ENCODE results near the gene CLECL1. TPM values are rescaled to one million over a fixed set of nuclear protein-coding genes. Genes with fewer than 3 reads are reported as not detected.

Gene CLECL1
- total and polyA plus RNA-seq, 9 of the 15 experiments (the other 6 are each of a cell fraction or from before 2014, with no cell fraction given), result 0.13 to 0.25 TPM; not detected in 7

DNA sequence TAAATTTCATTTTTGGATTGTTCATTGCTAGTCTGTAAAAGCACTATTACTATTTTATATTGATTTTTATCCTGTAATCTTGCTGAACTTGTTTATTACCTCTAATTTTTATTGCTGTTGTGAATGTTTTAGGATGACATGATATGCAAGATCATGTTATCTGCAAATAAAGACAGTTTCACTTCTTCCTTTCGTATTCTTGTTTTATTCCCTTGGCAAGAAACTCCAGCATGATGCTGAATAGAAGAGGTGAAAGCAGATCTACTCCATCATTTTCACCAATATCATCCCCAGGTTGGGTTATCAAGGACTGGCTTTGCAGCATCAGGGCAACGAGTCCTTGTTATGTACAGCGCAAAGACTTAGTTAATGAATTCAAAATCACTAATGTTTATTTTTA lies 2.7 kb upstream of the CLECL1 start:
- Histone ChIP-seq H4K20me1 (replicated peaks; ENCODE audit: control insufficient read depth, insufficient read depth, low read length) (no peaks in the 10 kb centered on the region), H3K36me3 (ENCODE audit: control insufficient read depth, insufficient read depth, low read length) (no peaks in the 10 kb centered on the region), H3K4me1 (replicated peaks in 1 of 2; ENCODE audit: control insufficient read depth in 2 of 2, insufficient read depth in 2 of 2, low read length in 2 of 2) (peaks cover 3 to 8% of the 10 kb centered on the region in 2 experiments; a peak in 4 of 5 replicates), H3K9me1 (ENCODE audit: control insufficient read depth, insufficient read depth, low read length) (no peaks in the 10 kb centered on the region), H3K4me3 (no peak overlapping the region), H3K4me2 (ENCODE audit: insufficient read depth, low read length) (no peak overlapping the region), H3K27ac (ENCODE audit: extremely low read depth, low read depth, low read length) (no peak overlapping the region), H3K27me3 (ENCODE audit: control insufficient read depth in 2 of 2, insufficient read depth in 2 of 2, low read length in 2 of 2) (no peaks in the 10 kb centered on the region), H3K79me2 (ENCODE audit: control insufficient read depth, insufficient read depth, low read length) (no peaks in the 10 kb centered on the region), H2AFZ (ENCODE audit: low read depth, low read length) (no peak overlapping the region), H3K9ac (ENCODE audit: insufficient read depth in 1 of 2, low read depth in 2 of 2, low read length in 2 of 2) (no peak overlapping the region), H3K9me3 (replicated peaks; ENCODE audit: control insufficient read depth, insufficient read depth, low read depth, low read length) (no peaks in the 10 kb centered on the region; the same call in 1 of the 2 replicates)
- DNase-seq (ENCODE audit: extremely low read depth in 1 of 4, low spot score in 3 of 4), result no peak
- no peak for FAIRE-seq
- in situ Hi-C loops (cut with MboI) (no loop called here), intact Hi-C loops (cut with micrococcal nuclease) (no loop called here)
- TF ChIP-seq C11orf30 (IDR thresholded peaks at IDR 0.05; ENCODE audit: low read depth) (no peak), ARNT (IDR thresholded peaks at IDR 0.05) (no peak), MED1 (CRISPR knock-in tag; IDR thresholded peaks at IDR 0.05; ENCODE audit: borderline replicate concordance) (no peak), POLR3A (IDR thresholded peaks at IDR 0.05; ENCODE audit: borderline replicate concordance, extremely low read depth, insufficient read depth, insufficient read length) (no peak), ETS2 (tag; IDR thresholded peaks at IDR 0.05; ENCODE audit: borderline replicate concordance, poor library complexity, severe bottlenecking) (no peak), RAD51 (IDR thresholded peaks at IDR 0.05; ENCODE audit: borderline replicate concordance, low read depth) (no peak), PPARD (CRISPR knock-in tag; IDR thresholded peaks at IDR 0.05) (no peak), BRD9 (IDR thresholded peaks at IDR 0.05; ENCODE audit: low read depth, partially characterized antibody) (no peak), FOS (IDR thresholded peaks at IDR 0.05; ENCODE audit: extremely low read depth, insufficient read length) (no peak), STAT5B (CRISPR knock-in tag; IDR thresholded peaks at IDR 0.05) (no peak), NR2F6 (CRISPR knock-in tag; IDR thresholded peaks at IDR 0.05) (no peak), ZNF212 (CRISPR knock-in tag; IDR thresholded peaks at IDR 0.05) (no peak)
- TF ChIP-seq, protein P1, sequence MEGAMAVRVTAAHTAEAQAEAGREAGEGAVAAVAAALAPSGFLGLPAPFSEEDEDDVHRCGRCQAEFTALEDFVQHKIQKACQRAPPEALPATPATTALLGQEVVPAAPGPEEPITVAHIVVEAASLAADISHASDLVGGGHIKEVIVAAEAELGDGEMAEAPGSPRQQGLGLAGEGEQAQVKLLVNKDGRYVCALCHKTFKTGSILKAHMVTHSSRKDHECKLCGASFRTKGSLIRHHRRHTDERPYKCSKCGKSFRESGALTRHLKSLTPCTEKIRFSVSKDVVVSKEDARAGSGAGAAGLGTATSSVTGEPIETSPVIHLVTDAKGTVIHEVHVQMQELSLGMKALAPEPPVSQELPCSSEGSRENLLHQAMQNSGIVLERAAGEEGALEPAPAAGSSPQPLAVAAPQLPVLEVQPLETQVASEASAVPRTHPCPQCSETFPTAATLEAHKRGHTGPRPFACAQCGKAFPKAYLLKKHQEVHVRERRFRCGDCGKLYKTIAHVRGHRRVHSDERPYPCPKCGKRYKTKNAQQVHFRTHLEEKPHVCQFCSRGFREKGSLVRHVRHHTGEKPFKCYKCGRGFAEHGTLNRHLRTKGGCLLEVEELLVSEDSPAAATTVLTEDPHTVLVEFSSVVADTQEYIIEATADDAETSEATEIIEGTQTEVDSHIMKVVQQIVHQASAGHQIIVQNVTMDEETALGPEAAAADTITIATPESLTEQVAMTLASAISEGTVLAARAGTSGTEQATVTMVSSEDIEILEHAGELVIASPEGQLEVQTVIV (CRISPR knock-in tag; IDR thresholded peaks at IDR 0.05; ENCODE audit: borderline replicate concordance), result no peak
- TF ChIP-seq, protein P2, sequence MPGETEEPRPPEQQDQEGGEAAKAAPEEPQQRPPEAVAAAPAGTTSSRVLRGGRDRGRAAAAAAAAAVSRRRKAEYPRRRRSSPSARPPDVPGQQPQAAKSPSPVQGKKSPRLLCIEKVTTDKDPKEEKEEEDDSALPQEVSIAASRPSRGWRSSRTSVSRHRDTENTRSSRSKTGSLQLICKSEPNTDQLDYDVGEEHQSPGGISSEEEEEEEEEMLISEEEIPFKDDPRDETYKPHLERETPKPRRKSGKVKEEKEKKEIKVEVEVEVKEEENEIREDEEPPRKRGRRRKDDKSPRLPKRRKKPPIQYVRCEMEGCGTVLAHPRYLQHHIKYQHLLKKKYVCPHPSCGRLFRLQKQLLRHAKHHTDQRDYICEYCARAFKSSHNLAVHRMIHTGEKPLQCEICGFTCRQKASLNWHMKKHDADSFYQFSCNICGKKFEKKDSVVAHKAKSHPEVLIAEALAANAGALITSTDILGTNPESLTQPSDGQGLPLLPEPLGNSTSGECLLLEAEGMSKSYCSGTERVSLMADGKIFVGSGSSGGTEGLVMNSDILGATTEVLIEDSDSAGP (CRISPR knock-in tag; IDR thresholded peaks at IDR 0.05), result no peak
- TF ChIP-seq, protein P3, sequence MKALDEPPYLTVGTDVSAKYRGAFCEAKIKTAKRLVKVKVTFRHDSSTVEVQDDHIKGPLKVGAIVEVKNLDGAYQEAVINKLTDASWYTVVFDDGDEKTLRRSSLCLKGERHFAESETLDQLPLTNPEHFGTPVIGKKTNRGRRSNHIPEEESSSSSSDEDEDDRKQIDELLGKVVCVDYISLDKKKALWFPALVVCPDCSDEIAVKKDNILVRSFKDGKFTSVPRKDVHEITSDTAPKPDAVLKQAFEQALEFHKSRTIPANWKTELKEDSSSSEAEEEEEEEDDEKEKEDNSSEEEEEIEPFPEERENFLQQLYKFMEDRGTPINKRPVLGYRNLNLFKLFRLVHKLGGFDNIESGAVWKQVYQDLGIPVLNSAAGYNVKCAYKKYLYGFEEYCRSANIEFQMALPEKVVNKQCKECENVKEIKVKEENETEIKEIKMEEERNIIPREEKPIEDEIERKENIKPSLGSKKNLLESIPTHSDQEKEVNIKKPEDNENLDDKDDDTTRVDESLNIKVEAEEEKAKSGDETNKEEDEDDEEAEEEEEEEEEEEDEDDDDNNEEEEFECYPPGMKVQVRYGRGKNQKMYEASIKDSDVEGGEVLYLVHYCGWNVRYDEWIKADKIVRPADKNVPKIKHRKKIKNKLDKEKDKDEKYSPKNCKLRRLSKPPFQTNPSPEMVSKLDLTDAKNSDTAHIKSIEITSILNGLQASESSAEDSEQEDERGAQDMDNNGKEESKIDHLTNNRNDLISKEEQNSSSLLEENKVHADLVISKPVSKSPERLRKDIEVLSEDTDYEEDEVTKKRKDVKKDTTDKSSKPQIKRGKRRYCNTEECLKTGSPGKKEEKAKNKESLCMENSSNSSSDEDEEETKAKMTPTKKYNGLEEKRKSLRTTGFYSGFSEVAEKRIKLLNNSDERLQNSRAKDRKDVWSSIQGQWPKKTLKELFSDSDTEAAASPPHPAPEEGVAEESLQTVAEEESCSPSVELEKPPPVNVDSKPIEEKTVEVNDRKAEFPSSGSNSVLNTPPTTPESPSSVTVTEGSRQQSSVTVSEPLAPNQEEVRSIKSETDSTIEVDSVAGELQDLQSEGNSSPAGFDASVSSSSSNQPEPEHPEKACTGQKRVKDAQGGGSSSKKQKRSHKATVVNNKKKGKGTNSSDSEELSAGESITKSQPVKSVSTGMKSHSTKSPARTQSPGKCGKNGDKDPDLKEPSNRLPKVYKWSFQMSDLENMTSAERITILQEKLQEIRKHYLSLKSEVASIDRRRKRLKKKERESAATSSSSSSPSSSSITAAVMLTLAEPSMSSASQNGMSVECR (CRISPR knock-in tag; IDR thresholded peaks at IDR 0.05), result no peak
- ChIA-PET CTCF (ENCODE audit: low intra/inter-chr PET ratio) (no interaction called here), POLR2A (no interaction called here)
- BruUV-seq (replicated peaks), result no TSS peak
- no peak for ATAC-seq
- 83% methylated on average over 2 of the region's 3 CpGs for WGBS (ENCODE audit: insufficient coverage, low coverage, missing lambda C conversion rate)
